HG03354 (cell line): ENCODE data around the gene GAL3ST1.
"Not testable (repeated sequence)": the region's sequence is repeated elsewhere in the genome, so short reads cannot be mapped to it uniquely, and the experiment has no call there.

Experiments
- ATAC-seq: cut with Tn5 transposase; IDR thresholded peaks from one replicate; pipeline ENCODE4 v1.9.1; 2021; ENCODE audit warnings: mild to moderate bottlenecking; ENCODE audit not compliant: unreplicated experiment, poor library complexity, severe bottlenecking

The GAL3ST1 gene

DNA sequence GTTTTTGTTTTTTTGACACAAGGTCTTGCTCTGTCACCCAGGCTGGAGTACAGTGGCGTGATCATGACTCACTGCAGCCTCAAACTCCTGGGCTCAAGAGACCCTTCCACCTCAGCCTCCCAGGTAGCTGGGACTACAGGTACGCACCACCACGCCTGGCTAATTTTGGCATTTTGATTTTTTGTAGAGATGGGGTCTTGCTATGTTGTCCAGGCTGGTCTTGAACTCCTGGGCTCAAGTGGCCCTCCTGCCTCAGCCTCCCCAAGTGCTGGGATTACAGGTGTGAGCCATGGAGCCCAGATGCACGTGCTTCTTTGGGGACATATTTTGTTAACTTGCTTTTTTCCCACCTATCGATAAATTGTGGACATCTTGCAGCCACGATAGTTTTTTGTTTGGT, 7.2 kb downstream of the GAL3ST1 start:
- not testable (repeated sequence) for ATAC-seq

DNA sequence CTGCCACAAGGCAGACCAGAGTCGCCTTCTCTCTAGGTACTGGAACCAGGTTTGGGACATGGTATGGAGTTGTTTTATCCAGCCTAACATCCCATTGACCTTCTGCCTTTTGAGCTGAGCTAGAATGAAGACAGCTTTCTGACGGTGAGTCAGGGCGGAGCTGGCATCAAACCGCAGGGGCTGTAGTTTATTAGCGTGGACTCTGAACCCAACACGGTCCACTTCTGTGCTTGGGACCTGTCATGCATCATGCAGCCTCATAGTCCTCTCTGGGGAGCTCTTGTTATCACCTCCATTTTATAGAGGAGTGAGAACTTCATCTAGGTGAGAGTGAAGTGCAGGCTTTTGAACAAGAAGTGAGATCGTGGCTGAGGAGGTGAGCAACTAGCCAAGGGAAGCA, 8.3 kb downstream of the GAL3ST1 start:
- no peak for ATAC-seq

DNA sequence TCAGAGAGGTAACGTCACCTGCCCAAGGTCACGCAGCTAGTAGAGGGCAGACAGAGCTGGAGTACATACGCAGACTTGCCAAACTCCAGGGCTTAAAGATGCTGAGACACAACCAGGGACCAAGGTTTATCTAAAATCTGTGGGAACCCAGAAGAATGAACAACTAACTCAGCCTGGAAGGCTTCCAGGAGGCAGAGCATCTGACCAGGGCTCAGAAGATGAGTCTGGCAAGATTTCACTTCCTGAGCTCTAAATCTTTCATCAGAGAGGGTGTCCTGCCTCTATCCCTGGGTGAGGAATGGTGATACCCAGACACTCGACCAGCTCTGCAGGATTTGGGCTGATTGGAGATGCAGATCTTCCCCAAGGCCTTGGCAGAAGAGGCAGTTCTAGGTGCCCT, 9.1 kb downstream of the GAL3ST1 start:
- no peak for ATAC-seq

DNA sequence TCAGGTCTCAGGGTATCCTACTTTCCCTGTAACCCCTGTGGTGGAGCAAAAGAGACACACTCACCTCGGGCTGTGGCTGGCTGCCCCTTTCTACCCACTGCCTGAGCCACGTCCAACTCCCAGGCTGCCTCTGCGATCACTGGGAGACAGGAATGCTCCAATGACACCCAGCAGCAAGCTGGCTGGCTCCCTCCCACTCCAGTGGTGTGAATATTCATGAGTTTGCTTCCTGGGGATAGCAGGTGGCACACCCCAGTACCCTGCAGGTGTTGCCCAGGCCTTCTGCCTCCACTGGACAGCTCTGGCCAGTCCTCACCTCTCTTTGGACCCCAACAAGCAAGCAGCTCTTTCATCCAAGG, 9.7 kb downstream of the GAL3ST1 start:
- no peak for ATAC-seq

DNA sequence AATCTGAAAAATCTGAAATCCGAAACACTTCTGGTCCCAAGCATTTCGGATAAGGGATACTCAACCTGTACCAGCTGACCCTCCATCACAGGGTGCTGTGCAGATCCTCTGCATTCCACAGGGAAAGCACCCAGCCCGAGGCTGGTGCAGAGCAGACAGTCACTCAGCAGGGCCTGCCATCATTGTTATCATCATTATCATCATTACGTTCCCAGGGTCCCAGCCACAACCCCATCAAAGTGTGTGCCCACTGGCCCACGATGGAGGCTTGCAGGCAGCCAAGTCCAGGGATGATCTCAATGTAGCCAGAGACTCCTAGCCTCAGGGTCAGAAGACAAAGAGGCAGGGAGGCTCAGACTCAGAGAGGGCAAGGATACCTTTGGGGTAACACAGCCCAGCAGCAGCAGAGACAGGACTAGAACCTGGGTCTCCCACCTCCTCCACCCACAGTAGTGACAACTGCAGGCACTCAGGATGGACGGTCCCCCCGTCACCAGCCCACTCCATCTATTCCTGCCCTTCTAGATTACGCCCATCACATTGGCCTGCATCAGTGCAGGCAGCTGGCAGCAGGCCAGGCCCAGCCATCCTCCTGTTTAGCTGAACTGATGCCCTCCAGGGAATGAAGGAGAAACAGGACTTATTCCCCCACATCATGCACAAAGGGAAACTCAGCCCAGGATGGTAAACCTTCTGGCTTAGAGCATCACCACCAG, 10.3 kb downstream of the GAL3ST1 start:
- ATAC-seq, result no peak

DNA sequence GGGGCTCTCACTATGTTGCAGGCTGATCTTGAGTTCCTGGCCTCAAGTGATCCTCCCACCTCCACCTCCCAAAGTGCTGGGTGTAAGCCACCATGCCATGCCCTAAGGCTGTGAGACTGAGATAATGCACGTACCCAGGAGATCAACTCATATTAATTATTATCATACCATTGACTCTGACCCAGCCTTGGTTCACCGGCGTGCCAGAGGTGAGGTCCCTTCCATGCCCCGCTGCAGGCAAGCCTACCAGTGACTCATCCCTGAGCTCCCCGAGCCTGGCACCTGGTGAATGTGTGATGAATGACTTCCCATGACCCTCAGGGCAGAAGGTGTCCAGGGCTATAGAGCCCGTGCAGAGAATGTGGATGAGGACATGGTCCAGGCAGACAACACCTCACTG, 12.1 kb downstream of the GAL3ST1 start:
- no peak for ATAC-seq

DNA sequence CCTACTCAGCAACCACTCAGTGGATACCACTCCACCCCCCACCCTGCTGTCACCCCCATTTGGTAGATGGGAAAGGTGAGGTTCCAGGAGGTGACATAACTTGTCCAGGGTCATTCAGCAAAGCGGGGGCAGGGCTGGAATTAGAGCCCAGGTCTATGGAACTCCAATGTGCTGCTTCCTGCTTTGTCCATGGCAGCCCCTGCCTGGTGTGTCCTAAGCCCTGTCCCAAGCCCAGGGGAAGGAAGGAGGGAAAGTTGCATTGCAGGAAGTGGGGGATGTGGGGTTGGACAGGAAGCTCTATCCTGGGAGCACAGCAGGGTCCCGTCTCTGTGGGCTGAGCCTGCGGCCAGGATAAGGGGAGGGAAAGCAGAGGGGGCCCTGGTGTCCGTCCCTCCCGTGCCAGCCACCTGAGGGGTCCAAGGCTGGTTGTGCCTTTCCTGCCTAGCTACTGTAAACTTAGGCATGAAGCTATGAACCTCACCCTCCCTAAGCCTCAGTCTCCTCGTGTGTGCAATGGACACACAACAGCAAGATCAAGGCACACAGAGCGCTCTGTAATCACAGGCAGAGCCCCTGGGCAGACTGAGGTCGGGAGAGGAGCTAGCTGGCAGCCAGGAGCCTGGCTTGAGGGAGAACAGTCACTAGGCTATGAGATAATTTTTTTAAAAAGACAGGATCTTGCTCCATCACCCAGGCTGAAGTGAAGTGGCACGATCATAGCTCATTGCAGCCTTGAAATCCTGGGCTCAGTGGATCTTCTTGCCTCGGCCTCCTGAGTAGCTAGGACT, 12.9 kb downstream of the GAL3ST1 start:
- no peak for ATAC-seq

DNA sequence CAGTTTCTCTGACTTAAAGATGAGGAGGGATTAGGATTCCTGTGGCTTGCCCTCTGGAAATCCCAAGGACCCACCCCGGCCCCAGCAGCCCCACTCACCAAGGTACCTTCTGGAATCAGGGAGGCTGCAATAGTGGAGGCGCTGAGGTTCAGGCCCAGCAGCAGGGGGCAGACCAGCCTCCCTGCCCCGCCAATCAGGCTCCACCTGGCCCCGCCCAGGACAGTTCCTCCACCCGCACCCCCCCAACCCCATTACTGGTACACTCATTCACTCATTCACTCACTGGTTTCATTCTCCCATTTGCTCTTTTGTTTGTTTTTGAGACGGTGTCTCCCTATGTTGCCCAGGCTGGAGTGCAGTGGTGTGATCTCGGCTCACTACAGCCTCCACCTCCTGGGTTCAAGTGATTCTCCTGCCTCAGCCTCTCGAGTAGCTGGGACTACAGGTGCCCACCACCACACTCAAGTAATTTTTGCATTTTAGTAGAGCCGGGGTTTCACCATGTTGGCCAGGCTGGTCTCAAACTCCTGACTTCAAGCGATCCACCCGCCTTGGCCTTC, 13.7 kb downstream of the GAL3ST1 start:
- not testable (repeated sequence) for ATAC-seq

DNA sequence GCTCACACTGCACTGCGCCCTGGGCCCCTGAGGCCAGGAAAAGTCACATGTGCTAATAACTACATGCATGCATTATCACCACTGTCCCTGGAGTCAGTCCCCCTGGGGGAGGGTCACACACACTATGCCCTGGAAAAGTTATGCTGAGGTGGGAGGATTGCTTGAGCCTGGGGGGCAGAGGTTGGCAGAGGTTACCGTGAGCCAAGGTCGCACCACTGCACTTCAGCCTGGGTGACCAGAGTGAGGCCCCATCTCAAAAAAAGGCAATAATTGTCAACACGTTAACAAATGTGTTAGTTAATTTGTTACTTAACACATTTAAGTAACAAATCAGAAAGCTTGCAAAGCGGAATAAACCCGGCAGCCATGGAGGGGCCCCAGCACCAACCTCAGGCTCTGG, 14.6 kb downstream of the GAL3ST1 start:
- ATAC-seq, result no peak

DNA sequence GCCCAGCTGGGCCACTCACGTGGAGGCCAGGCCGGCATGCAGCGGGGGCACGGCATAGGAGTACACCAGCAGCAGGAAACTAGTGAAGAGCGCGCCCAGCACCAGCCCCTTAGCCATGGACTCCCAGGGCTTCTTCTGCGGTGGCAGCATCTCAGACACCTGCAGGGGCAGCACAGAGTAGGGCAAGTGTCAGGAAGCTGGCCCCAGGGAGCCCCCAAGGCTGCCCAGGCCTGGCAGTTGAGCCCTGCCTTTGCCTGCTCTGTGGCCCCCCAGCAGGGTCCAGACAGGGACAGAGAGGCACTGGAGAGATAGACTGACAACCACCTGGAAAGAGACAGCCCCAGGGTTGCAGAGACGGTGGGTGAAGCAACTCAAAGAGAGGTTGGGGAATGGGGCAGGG, 17.2 kb downstream of the GAL3ST1 start:
- ATAC-seq, result no peak

DNA sequence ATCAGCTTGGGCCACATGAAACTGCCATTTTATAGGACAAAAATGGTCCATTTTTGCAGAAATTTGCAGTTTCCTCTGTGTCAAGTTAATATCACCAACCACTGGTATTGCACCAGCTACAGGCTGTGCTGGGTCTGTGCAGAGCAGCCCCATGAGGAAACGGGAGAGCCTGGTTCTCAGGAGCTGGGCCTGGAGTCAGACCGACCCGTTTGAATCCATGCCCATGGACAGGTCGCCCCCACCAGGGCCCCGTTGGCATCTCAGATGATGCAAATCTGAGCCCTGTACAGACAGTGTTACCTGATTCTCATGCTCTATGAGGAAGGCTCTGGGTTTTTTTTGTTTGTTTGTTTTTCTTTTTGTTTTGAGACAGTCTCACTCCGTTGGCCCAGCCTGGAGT, 18.1 kb downstream of the GAL3ST1 start:
- ATAC-seq, result no peak

DNA sequence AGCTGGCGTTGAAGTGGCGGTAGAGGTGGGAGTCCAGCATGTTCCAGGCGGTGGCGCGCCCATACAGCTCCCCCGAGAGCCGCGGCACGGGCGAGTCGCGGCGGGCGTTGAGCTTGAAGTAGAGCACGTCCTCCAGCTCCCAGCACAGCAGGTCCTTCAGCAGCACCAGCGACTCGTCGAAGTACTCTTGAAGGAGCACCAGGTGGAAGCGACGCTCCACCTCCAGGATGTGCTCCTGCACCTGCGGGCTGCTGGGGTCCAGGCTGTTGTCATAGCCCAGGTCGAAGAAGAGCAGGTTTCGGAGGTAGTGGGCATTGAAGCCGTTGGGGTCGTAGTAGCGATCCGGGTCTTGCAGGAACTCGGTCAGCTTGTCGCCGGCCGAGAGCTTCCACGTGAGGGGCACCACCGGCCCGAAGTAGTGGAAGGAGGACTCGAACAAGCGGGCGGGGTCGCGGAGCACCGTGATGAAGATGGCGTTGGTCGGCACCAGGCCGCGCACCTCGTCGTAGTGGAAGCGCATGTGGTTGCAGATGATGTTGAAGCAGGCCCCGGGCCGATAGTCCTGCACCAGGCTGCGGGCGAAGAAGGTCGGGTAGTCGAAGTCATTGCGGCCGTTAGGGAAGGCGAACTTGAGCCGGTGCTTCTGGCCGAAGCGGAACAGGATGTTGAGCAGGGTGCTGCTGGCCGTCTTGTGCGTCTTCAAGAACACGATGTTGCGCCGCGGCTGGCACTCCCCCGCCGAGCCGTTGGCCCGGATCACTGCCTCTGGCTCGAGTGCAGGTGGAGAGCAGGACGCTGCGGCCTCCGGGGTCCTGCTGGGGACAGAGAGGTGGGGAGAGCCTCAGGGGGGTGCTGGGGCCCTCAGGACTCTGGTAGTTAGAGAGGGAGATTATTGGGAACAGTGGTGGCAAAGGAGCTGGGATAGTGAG, 18.9 kb downstream of the GAL3ST1 start:
- ATAC-seq, result no peak

DNA sequence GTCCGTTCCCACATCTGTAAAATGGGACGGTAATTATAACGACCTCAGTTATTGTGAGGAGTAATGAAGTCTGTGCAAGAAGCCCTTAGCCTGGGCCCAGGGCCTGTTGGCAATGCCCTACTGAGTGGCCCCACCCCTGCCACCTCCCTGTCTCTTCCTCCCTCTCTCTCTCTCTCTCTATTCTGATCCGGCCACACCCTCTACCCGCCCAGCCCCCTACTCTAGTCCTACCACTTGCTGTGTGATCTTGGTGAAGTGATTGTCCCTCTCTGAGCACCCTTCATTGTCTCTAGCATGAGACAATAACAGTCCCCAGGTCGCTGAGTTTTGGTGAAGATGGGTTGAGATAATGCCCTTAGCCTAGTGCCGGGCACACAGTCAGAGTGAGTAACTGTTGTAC, 20.5 kb downstream of the GAL3ST1 start:
- no peak for ATAC-seq

DNA sequence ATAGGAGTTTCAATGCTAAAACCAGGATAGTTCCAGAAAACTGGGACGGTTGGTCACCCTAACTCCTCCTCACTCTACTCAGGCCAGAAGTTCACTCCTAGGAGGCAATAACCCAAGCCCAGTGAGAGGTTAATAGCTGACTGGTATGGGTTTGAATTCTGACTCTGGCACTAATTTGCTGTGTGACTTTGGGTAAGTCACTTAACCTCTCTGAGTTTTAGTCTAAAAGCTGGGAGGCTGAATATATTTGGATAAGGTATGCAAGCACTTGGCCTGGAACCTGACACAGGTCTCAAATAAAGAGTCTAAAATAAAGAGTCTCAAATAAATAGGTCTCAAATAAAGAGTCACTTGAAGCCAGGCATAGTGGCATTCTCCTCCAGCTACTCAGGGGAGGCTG, 21.7 kb downstream of the GAL3ST1 start:
- ATAC-seq, result no peak

DNA sequence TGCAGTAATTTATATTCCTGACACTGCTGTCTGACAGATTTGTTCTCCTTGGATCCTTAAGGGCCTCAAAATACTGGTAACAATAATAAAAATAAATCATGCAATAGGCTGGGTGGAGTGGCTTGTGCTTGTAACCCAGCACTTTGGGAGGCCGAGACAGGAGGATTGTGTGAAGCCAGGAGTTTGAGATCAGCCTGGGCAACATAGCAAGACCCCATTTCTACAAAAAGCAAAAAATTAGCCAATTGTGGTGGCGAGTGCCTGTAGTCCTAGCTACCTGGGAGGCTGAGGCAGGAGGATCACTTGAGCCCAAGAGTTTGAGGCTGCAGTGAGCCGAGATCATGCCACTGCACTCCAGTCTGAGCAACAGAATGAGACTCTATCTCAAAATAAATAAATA, 22.7 kb downstream of the GAL3ST1 start:
- ATAC-seq, result not testable (repeated sequence)

DNA sequence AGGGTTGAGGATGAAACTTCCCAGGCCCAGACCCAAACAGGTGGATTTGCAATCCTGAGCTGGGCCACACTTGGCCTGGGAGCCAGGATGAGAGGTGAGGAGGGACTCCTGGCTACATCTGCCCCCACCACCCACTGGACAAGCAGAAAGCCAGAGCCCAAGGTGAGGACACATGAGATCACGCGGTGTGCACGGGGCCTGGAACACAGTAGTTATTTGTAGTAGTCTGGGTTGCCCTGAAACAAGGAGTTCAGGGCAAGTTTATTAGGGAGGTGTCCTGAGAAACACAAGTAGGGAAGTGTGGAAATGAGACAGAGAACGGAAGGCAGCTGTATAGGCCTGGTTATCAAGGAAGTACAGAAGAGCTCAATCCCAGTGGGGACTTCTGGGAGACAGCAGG, 27.3 kb downstream of the GAL3ST1 start:
- ATAC-seq, result no peak

DNA sequence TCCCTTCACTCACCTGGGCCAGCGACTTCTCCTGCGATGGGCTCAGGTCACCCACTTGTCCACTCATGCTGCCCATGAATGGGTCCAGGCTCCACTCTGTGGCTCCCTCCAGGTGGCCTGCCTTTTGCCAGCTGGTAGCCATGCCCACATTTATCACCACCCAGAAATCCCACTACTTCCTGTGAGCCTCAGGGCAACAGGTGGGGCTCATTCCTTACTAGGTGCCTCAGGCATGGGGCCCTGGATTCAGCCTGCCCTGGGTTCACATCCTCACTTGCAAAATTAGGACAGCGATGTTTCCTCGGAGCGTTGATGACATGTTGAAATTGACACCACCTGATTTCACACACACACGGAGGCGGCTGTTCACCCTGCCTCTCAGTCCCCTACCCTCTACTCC, 27.8 kb downstream of the GAL3ST1 start, which contains the start of gene SEC14L6:
Gene SEC14L6, minus strand, starts transcription at position 126 of the 400 bp plus-strand sequence. Its CDS starts 59 bp downstream, at position 67.
- no peak for ATAC-seq

DNA sequence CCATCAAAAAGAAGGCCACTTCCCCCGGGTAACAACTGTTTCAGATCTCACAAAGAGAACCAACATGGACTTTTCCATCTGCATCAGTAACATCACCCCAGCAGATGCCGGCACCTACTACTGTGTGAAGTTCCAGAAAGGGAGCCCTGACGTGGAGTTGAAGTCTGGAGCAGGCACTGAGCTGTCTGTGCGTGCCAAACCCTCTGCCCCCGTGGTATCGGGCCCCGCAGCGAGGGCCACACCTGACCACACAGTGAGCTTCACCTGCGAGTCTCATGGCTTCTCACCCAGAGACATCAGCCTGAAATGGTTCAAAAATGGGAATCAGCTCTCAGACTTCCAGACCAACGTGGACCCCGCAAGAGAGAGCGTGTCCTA, 31.7 kb downstream of the GAL3ST1 start:
- no peak for ATAC-seq

DNA sequence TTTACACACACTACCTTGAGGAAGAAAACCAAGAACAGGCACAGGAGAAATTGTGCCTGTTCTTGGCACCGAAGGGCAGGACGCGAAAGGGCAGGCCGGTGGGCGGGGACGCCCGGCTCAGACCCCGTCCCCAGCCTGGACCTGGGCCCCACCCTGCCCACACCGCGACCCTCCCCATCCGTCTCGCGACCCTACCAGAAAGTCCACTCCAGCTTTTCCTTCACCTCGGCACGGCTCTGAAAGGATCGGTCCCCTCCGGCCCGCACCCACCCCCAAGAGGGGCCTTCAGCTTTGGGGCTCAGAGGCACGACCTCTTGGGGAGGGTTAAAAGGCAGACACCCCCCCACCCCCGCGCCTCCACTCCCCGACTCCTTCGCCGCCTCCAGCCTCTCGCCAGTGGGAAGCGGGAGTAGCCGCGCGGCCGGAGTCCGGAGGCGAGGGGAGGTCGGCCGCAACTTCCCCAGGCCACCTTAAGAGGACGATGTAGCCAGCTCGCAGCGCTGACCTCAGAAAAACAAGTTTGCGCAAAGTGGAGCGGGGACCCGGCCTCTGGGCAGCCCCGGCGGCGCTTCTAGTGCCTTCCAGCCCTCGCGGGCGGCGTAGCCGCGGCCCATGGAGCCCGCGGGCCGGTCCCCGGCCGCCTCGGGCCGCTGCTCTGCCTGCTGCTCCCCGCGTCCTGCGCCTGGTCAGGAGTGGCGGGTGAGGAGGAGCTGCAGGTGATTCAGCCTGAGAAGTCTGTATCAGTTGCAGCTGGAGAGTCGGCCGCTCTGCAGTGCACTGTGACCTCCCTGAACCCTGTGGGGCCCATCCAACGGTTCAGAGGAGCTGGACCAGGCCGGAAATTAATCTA, 32.3 kb downstream of the GAL3ST1 start:
- no peak for ATAC-seq
